Heart left ventricle (tissue), 16 donors: ENCODE results near the gene SLC44A2. TPM values are rescaled to one million over a fixed set of nuclear protein-coding genes. Genes with fewer than 3 reads are reported as not detected.

Source experiments
- ATAC-seq, 4 donors: fragments of 200-7000 bp; cut with Tn5 transposase; one replicate each; pipeline ENCODE4 v1.9.1; 2020 to 2022; ENCODE audit warnings: moderate library complexity in 4 of 4, mild to moderate bottlenecking in 3 of 4, moderate number of reproducible peaks in 1 of 4
- DNase-seq, 5 donors: peaks; one replicate each; pipeline ENCODE4 v3.0.0-alpha.2; 2020
- H3K27ac ChIP-seq, 12 donors: fragments of 200-600 bp; sonication (generic) in 4 of 12; one replicate each; pipeline versions ENCODE4 v1.5.0 to v1.8.0; 2016 to 2022; ENCODE audit warnings: mild to moderate bottlenecking in 2 of 12
- H3K27me3 ChIP-seq, 9 donors: fragments of 200-600 bp; sonication (generic) in 2 of 9; one replicate each; pipeline versions ENCODE4 v1.5.1 to v1.8.0; 2016 to 2022; ENCODE audit warnings: mild to moderate bottlenecking in 3 of 9
- H3K36me3 ChIP-seq, 9 donors: fragments of 200-600 bp; sonication (generic) in 2 of 9; one replicate each; pipeline versions ENCODE4 v1.5.0 to v1.8.0; 2018 to 2022; ENCODE audit warnings: mild to moderate bottlenecking in 2 of 9
- H3K4me1 ChIP-seq, 12 donors: fragments of 200-600 bp; sonication (generic) in 4 of 12; one replicate each; pipeline versions ENCODE4 v1.5.0 to v1.8.0; 2016 to 2022; ENCODE audit warnings: mild to moderate bottlenecking in 3 of 12
- H3K4me3 ChIP-seq, 12 donors: fragments of 200-600 bp; sonication (generic) in 4 of 12; one replicate each; pipeline versions ENCODE4 v1.5.0 to v1.8.0; 2017 to 2022; ENCODE audit warnings: mild to moderate bottlenecking in 9 of 12, moderate library complexity in 4 of 12
- H3K9me3 ChIP-seq, 12 donors: fragments of 200-600 bp; sonication (generic) in 4 of 12; one replicate each; pipeline versions ENCODE4 v1.5.0 to v1.8.0; 2016 to 2022; ENCODE audit warnings: mild to moderate bottlenecking in 1 of 12
- POLR2A ChIP-seq, 2 donors: fragments of 450-650 bp; IDR thresholded peaks; one replicate each; pipeline ENCODE4 v1.6.1; 2017; ENCODE audit warnings: antibody characterized with exemption in 2 of 2, mild to moderate bottlenecking in 2 of 2, moderate library complexity in 2 of 2
- WGBS, 4 donors: extraction: QIAGEN DNeasy Blood & Tissue Kit in 2 of 4; methylation state at CpG; one replicate each; pipeline versions ENCODE4 v1.1.5 to v1.1.7; 2013 to 2018; 5-methylcytosine and 5-hydroxymethylcytosine counted together
- intact Hi-C, 10 donors: fragments of 100-400 bp; cut with DNase I; formaldehyde crosslinking; loops; one replicate each; pipeline versions ENCODE4 v1.11.1 to v1.14.2; 2022
- polyA plus RNA-seq, 2 donors: library from polyadenylated mRNA; stranded (reverse); fragments of 200-250 nt; gene quantifications; one replicate each; pipeline ENCODE4 v1.2.3, GENCODE V29; 2013
- total RNA-seq, 9 donors: library from RNA; depleted of rRNA in 2 of 9; stranded (reverse); fragments of >200 nt in 2 of 9; fragmentation: NEBNext Ultra II Directional in 3 of 9; extraction: Animal tissue kit (Norgen Biotek cat#: 25700) in 3 of 9; gene quantifications; one replicate each; pipeline versions ENCODE4 v1.1.0 to v1.2.4, GENCODE V29; 2016 to 2023
- TF ChIP-seq, protein P1 (sequence below), 12 donors: fragments of 200-600 bp; sonication (generic) in 4 of 12; IDR thresholded peaks; one replicate each; pipeline versions ENCODE4 v1.5.0 to v1.8.0; 2018 to 2022; ENCODE audit warnings: antibody characterized with exemption in 12 of 12, mild to moderate bottlenecking in 5 of 12
- donor health status: ischemic (EF 13 %, LVEDD 7.1; RV severe dilation, severe dysfunction).
- donor health status: healthy with polysubstance abuse.
- donor health status: DM: no; HTN: yes; CAD: no.
- donor health status: DM: no; HTN: no; CAD: no.
- donor health status: ischemic (EF 25% LVEDD 6.9; RV normal size, moderate dysfunction).
- donor health status: ischemic (EF 25% LVEDD 5.7; RV mildly dilated, moderate dysfunction).
- donor health status: healthy.
- donor health status: DM: yes; HTN: yes; CAD: no.
- donor health status: ischemic (EF 35%, LVEDD 5.7; RV mildly dilated, moderate dysfunction).
- donor health status: nonischemic (EF 11% LVEDD 7.7; RV severe dilation, severe dysfunction).
- donor health status: DM: yes; HTN: yes; CAD: no.
- donor health status: PGD.
- donor health status: ischemic (EF 29% LVEDD 5.4; RV normal size, mild dysfunction).
- donor health status: nonischemic (EF 23%, LVEDD 6.1; RV moderate dilation, normal function).

SLC44A2 gene
- total and polyA plus RNA-seq, 11 donors, result 43.1 to 130 (median 82.5) TPM

DNA sequence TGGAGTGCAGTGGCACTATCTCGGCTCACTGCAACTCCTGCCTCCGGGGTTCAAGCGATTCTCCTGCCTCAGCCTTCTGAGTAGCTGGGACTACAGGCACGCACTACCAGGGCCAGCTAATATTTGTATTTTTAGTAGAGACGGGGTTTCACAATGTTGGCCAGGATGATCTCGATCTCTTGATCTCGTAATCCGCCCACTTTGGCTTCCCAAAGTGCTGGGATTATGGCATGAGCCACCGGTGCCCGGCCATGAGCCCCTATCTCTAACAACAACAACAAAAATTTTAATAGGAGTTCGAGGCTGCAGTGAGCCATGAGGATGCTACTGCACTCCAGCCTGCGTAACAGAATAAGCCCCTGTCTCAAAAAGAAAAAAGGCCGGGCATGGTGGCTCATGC is 43.3 kb upstream of the SLC44A2 start:
- TF ChIP-seq, protein P1, sequence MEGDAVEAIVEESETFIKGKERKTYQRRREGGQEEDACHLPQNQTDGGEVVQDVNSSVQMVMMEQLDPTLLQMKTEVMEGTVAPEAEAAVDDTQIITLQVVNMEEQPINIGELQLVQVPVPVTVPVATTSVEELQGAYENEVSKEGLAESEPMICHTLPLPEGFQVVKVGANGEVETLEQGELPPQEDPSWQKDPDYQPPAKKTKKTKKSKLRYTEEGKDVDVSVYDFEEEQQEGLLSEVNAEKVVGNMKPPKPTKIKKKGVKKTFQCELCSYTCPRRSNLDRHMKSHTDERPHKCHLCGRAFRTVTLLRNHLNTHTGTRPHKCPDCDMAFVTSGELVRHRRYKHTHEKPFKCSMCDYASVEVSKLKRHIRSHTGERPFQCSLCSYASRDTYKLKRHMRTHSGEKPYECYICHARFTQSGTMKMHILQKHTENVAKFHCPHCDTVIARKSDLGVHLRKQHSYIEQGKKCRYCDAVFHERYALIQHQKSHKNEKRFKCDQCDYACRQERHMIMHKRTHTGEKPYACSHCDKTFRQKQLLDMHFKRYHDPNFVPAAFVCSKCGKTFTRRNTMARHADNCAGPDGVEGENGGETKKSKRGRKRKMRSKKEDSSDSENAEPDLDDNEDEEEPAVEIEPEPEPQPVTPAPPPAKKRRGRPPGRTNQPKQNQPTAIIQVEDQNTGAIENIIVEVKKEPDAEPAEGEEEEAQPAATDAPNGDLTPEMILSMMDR (IDR thresholded peaks at IDR 0.05), result no peak
- 88 to 96% (median 93%) methylated on average over 13 of the region's 13 CpGs for WGBS, 4 donors
- peaks cover 0 to 8% (median 3%) of the 10 kb centered on the region in 9 donors for H3K27me3 ChIP-seq
- no peaks in the 10 kb centered on the region for H3K9me3 ChIP-seq
- H3K4me1 ChIP-seq, result peaks cover 0 to 7% (median 3%) of the 10 kb centered on the region in 12 donors
- no peak overlapping the region for H3K27ac ChIP-seq
- H3K4me3 ChIP-seq, result no peak overlapping the region
- DNase-seq, result no peak
- no peak for ATAC-seq
- intact Hi-C loops, result loop anchor here in 5 of 10 donors (5.0 kb wide), 2 partner anchors 110 to 115 kb away; no protein-coding TSS in a partner anchor
- no peaks in the 10 kb centered on the region for H3K36me3 ChIP-seq

DNA sequence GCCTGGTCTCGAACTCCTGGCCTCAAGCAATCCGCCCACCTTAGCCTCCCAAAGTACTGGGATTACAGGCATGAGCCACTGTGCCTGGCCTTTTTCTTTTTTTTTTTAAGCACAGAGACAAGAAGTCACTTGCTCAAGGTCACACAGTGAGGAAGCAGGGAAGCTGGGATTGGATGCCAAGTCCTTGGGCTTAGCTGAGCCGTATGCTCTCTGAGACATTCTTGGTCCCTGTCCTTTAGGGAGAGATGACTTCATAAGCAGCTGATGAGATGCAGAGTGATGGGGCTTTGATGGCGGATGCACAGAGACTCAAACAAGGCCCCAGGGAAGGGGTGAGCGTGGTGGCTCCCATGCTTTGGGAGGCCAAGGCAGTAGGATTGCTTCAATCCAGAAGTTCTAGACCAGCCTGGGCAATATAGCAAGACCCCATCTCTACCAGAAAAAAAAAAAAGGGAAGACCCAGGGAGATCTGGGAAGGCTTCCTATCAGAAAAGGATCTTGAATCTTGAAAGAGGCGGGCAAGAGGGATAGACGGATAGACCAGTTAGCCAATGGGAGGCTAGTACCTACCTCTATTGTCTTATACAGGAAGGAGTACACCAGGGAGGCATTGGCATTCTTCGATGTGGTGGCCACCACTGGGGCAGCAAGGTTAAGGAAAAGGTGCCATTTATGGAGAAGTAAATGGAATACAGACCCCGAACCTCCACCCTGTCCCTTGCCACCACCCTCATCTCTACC is 42.1 kb upstream of the SLC44A2 start:
- Histone ChIP-seq H3K4me1 (peaks cover 0 to 9% (median 3%) of the 10 kb centered on the region in 12 donors), H3K9me3 (no peaks in the 10 kb centered on the region), H3K4me3 (no peak overlapping the region), H3K27me3 (peaks cover 0 to 18% (median 7%) of the 10 kb centered on the region in 9 donors), H3K36me3 (no peaks in the 10 kb centered on the region), H3K27ac (no peak overlapping the region)
- intact Hi-C loops, result loop anchor here in 5 of 10 donors (5.0 kb wide), 2 partner anchors 109 to 114 kb away; no protein-coding TSS in a partner anchor
- 80 to 90% (median 86%) methylated on average over 9 of the region's 9 CpGs for WGBS, 4 donors
- no peak for DNase-seq
- ATAC-seq, result no peak
- no peak for TF ChIP-seq POLR2A (IDR thresholded peaks at IDR 0.05)
- TF ChIP-seq, protein P1 (IDR thresholded peaks at IDR 0.05), result no peak

DNA sequence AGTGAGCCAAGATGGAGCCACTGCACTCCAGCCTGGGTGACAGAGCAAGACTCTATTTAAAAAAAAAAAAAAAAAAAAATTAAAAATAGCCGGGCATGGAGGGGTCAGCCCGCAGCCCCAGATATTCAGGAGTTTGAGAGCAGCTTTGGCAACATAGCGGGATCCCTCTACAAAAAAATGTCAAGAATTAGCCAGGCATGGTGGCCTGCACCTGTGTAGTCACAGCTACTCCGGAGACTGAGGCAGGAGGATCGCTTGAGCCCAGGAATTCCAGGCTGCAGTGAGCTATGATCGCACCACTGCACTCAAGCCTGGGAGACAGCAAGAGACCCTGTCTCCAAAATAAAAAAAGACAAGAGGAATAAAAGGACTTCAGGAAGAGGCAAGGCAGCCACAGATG is 39.0 kb upstream of the SLC44A2 start:
- H3K4me1 ChIP-seq, result peaks cover 0 to 4% (median under 1%) of the 10 kb centered on the region in 12 donors
- H3K4me3 ChIP-seq, result no peak overlapping the region
- TF ChIP-seq, protein P1 (IDR thresholded peaks at IDR 0.05), result no peak
- no peak for TF ChIP-seq POLR2A (IDR thresholded peaks at IDR 0.05)
- no peaks in the 10 kb centered on the region for H3K36me3 ChIP-seq
- peaks cover 0 to 35% (median 11%) of the 10 kb centered on the region in 9 donors for H3K27me3 ChIP-seq
- intact Hi-C loops, result no loop called here
- H3K27ac ChIP-seq, result no peak overlapping the region
- H3K9me3 ChIP-seq, result no peaks in the 10 kb centered on the region
- DNase-seq (no peak), ATAC-seq (no peak)
- WGBS, 4 donors, result 78 to 80% (median 79%) methylated on average over 6 of the region's 6 CpGs

DNA sequence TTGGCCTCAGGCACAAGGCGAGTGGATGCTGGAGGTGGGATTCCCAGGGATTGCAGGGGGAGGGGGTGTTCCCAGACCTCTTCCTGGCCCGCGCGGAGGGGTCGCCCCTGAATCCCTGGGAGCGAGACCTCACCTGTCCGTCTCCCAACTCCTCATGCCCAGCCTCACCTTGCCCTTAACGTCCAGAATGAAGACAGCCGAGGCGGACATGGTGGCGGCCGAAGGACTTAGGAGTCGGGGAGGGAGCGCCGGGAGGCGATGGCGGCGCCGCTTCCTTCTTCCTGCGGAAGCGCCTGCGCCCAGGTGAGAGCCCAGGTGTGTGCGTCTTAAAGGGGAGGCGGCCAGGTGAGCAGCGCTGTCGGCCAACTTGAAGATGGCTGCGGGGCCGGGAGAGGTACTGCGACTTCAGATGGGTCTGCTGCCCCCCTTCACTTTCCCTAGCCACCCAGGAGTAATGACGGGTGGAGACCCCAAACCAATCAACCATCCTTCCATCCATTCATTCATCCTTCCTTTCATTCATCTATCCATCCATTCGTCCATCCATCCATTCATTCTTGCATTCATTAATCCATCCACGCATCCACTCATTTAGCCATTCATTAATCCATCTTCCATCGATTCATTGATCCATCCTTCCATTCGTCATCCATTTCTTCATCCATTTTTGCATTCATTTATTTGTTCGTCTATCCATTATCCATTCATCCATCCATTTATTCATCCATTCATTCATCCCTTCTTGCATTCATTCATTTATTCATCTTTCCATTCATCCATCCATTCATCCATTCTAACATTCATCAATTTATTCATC is 38.1 kb upstream of the SLC44A2 start, which contains the start of gene AP1M2:
TSS of gene AP1M2 (minus strand) at position 291 of the 817 bp plus-strand sequence. CDS start at position 210, 81 bp downstream.
- WGBS, 4 donors, result 18 to 36% (median 21%) methylated on average over 12 to 35 of the region's 35 CpGs
- Histone ChIP-seq H3K27me3 (peaks cover 0 to 35% (median 11%) of the 10 kb centered on the region in 9 donors), H3K27ac (no peak within 1 kb of the TSS), H3K4me3 (no peak within 1 kb of the TSS), H3K4me1 (peaks cover 0 to 3% (median 0%) of the 10 kb centered on the region in 12 donors), H3K9me3 (no peaks in the 10 kb centered on the region), H3K36me3 (no peaks in the 10 kb centered on the region)
- ATAC-seq (no peak), DNase-seq (no peak)
- intact Hi-C loops, result no loop called here
- TF ChIP-seq POLR2A (IDR thresholded peaks at IDR 0.05), result no peak
- TF ChIP-seq, protein P1 (IDR thresholded peaks at IDR 0.05), result no peak
